Thyroid gland (tissue), 4 donors: ENCODE results near the gene ADAM33.

Experiments used
- CTCF ChIP-seq, 6 experiments: fragments of 200-600 bp in 3 of 6; fragments of 450-650 bp in 3 of 6; sonication (generic) in 3 of 6; IDR thresholded peaks; one replicate each; pipeline ENCODE4 v1.5.1; 2016 to 2019; ENCODE audit warnings: antibody characterized with exemption in 6 of 6, mild to moderate bottlenecking in 2 of 6, inconsistent platforms in 1 of 6, moderate library complexity in 1 of 6
- POLR2A ChIP-seq, 2 donors: fragments of 450-650 bp; IDR thresholded peaks; one replicate each; pipeline ENCODE4 v1.6.1; 2017; ENCODE audit warnings: antibody characterized with exemption in 2 of 2, mild to moderate bottlenecking in 2 of 2, moderate library complexity in 1 of 2

GRCh38 chr20:3724356-3724755 lies 42.5 kb upstream of the ADAM33 start:
- TF ChIP-seq CTCF (IDR thresholded peaks at IDR 0.05) (no peak), POLR2A (IDR thresholded peaks at IDR 0.05) (no peak)
